Vagina (tissue), 2 donors: ENCODE results near the gene SLC6A7.

Source experiments
- POLR2A ChIP-seq, 2 donors: fragments of 450-650 bp; IDR thresholded peaks; one replicate each; pipeline ENCODE4 v1.6.1; 2017; ENCODE audit warnings: antibody characterized with exemption in 2 of 2, mild to moderate bottlenecking in 2 of 2, moderate library complexity in 2 of 2
- POLR2AphosphoS5 ChIP-seq, 2 donors: sonication (generic); formaldehyde crosslinking; IDR thresholded peaks; one replicate each; pipeline ENCODE4 v1.9.0; 2017; ENCODE audit warnings: antibody characterized with exemption in 2 of 2, mild to moderate bottlenecking in 2 of 2, low read depth in 1 of 2; ENCODE audit not compliant: insufficient read depth in 1 of 2
- TF ChIP-seq, protein P1 (sequence below), 3 experiments: fragments of 450-650 bp in 2 of 3; fragments of 200-600 bp in 1 of 3; sonication (generic) in 1 of 3; IDR thresholded peaks; one replicate each; pipeline ENCODE4 v1.5.1; 2017 to 2019; ENCODE audit warnings: antibody characterized with exemption in 3 of 3, mild to moderate bottlenecking in 2 of 3, moderate library complexity in 2 of 3

- no peak for TF ChIP-seq POLR2A (IDR thresholded peaks at IDR 0.05)
- TF ChIP-seq, protein P1, sequence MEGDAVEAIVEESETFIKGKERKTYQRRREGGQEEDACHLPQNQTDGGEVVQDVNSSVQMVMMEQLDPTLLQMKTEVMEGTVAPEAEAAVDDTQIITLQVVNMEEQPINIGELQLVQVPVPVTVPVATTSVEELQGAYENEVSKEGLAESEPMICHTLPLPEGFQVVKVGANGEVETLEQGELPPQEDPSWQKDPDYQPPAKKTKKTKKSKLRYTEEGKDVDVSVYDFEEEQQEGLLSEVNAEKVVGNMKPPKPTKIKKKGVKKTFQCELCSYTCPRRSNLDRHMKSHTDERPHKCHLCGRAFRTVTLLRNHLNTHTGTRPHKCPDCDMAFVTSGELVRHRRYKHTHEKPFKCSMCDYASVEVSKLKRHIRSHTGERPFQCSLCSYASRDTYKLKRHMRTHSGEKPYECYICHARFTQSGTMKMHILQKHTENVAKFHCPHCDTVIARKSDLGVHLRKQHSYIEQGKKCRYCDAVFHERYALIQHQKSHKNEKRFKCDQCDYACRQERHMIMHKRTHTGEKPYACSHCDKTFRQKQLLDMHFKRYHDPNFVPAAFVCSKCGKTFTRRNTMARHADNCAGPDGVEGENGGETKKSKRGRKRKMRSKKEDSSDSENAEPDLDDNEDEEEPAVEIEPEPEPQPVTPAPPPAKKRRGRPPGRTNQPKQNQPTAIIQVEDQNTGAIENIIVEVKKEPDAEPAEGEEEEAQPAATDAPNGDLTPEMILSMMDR (IDR thresholded peaks at IDR 0.05), result no peak
- no peak for TF ChIP-seq POLR2AphosphoS5 (IDR thresholded peaks at IDR 0.05; ENCODE audit: insufficient read depth in 1 of 2, low read depth in 1 of 2)
Observed at GRCh38 chr5:150221471-150221870, 31.6 kb downstream of the SLC6A7 start.
